ENCODE measurements around the gene SSH2.
A peak's percentile ranks its signal among the peaks of the same experiment; 100 is the strongest.

SSH2 gene

DNA sequence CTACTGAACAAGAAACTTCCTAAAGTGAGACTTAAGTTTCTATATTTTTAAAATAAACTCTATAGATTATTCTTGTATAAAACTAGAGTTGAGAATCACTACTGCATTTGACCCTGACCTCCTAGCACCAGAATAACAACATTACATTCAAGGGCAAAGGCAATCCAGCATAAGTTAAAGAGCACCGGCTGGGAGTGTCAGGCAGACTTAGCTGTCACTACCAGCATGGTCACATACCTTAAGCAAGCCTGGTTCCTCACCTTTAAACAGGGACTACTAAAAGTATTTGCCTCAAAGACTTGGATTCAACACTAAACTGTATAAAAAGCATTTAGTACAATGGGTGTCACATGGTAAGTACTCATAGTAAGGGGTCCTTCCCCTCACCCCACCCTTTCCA, 90.4 kb downstream of the SSH2 start:
- DNase-seq (ENCODE audit: low read depth in 2 of 2), result no peak

DNA sequence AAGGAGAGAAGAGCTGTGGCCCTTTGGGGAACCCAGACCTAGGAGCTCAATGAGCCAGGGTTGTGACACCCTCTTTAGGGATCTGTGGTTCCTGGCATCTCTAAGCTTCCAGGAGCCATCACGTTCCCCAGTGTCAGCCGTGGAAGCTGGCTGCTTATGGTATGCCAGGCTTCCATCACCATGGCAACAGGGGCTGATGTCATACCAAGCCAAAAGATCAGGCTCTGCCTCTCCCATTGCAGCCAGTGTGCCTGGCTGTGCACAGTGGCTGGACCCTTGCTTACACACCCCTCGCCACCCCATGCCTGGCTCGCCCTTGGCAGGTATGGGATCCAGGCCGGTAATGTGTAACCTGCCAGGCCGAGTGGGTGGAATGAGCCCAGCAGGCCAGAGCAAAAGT, 91.1 kb downstream of the SSH2 start:
- no peak for DNase-seq (ENCODE audit: low read depth in 2 of 2)

DNA sequence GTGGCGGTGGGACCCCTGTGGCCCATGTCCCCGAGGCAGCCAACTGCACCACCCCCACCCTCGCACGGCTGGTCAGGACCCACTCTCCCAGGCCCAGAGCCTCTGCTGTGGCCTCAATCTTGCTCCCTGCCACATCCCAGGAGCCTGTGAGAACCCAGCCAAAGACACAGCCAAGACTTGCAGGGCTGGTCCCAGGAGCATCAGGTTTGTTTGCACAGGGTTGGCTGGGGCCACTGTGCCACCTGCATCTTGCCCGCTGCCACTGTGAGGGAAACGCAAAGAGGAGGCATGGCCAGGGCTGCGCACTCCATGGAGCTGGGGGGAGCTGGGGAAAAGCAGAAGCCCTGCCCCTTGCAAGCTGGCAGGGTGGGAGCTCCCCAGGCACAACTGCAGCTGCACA, 92.5 kb downstream of the SSH2 start:
- DNase-seq (ENCODE audit: low read depth in 2 of 2), result no peak

DNA sequence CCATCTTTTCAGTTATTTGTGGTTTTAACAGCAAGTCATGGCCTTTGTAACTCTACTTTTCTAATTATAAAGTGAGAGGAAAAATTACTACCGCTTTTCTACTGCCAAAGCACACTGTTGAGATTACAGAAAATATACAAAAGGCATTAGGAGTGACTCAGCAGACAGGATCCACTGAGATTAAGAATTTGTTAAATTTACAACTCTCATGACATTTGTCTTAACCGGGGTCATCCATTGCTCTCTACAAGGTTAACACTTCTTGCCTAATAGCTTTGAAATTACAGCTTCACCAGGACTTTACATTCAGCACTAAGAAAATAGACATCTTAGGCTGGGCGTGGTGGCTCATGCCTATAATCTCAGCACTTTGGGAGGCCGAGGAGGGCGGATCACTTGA, 93.4 kb downstream of the SSH2 start:
- no peak for DNase-seq (ENCODE audit: low read depth in 2 of 2)

DNA sequence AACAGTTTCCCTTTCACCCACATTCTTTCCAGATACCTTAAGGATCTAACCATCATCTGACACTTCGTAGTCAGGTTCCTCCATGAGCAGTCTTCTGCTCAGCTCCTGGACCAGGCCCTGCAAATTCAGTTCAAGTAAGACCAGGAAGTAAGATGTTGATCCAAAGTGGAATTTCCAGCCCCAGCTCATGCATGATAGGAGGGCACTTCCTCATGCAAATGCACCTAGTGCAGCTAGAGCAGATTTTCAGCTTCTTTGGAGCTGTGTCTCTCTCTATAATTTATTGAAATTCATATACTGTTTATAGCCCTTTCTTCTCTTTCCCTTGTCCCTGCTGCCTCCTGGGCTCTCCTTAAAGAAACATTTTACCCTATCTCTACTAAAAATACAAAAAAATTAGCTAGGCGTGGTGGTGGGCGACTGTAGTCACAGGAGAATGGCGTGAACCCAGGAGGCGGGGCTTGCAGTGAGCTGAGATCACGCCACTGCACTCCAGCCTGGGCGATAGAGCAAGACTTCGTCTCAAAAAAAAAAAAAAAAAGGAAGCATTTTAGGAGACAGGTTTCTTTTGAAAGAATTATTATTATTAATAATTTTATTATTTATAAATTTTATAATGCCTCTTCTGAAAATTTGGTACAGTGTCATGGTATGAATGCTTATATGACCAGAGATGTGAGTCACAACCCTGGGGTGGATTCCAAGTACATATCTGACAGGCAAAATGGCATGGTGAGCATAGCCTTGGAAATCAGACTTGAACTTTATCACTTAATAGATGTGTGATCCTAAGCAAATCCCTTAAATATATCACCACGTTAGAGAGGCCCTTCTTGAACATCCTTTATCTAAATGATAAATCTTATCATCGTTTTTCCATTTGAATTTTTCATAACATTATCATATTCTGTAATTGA, 94.3 kb downstream of the SSH2 start:
- DNase-seq (ENCODE audit: low read depth in 2 of 2), result no peak

DNA sequence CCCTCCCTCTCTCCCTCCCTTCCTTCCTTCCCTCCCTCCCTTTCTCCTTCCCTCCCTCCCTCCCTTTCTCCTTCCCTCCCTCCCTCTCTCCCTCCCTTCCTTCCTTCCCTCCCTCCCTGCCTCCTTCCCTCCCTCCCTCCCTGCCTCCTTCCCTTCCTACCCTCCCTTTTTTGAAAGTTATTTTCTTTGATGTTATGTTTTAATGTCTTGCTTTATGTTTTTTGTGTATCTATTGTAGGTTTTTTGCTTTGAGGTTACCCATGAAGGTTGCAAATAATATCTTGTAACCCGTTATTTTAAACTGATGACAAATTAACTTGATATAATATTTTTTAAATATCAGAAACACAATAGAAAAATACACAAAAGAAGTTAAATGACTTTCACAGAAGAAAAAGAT, 96.2 kb downstream of the SSH2 start:
- DNase-seq (ENCODE audit: low read depth in 2 of 2), result no peak

DNA sequence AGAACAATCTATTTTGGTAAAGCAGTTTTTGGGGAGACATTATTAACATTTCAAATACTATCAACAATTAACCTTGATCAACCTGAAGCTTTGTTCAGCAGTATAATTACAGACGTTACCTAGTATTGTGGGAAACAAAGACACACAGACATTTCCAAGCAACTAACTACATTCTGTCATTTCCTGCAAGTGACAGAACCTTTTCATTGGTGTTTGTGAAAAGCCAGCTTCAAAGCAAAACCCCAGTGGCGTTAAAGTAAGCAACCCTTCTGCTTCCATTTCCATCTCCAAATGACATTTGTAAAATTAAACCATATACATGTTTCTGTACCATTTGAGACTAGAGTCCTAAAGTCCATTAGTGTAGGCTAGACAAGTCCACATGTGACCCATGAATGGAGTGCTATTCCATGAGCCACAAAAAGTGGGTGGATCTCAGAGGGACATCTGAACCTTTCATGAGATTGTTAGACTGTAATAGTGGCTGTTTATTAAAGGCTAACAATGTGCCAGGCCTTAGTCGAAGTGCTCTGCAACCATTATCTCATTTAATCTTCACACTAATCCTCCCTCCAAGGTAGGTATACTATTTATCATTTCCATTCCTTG, 101.2 kb downstream of the SSH2 start:
- DNase-seq (ENCODE audit: low read depth in 2 of 2), result no peak

DNA sequence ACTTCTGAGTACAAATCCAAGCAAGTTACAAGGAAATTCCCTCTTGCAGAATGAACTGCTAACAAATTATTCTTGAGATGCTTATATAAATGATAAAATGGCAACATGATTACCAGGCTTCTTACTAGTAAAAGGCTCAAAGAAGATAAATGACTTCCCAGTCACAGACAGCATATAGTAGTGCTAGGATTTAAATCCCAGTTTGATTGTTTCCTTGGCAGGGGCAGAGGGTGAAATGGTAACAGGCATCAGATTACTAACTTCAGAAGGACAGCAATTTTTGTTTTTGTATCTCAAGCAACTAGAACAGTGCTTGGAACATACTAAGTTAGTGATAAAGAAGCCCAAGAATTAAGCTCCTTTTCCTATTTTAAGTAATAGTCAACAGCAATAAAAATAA, 102.8 kb downstream of the SSH2 start:
- no peak for DNase-seq (ENCODE audit: low read depth in 2 of 2)

DNA sequence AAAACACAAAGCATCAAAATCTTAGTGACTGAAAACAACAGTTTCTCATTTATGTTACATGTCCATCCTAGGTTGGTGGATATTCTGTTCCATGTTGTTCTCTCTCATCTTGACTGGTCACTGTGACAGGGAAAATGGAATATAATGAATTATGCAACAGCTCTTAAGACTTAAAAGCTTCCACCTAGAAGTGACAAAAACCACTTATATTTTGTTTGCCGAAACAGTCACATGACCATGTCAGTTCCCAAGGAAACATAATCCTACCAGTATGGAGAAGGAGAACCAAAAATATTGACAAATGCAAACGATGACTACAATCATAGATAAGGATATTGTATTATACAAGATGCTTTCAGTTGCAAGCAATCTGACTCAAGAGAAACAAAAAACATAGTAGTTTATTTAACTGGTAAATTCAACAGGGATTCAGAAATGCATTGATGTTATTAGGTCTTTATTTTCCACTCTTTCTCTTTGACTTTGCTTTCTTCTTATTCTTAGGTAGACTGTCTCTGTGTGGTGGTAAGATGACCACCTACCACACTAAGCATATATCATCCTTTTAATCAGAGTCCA, 103.8 kb downstream of the SSH2 start:
- no peak for DNase-seq (ENCODE audit: low read depth in 2 of 2)

DNA sequence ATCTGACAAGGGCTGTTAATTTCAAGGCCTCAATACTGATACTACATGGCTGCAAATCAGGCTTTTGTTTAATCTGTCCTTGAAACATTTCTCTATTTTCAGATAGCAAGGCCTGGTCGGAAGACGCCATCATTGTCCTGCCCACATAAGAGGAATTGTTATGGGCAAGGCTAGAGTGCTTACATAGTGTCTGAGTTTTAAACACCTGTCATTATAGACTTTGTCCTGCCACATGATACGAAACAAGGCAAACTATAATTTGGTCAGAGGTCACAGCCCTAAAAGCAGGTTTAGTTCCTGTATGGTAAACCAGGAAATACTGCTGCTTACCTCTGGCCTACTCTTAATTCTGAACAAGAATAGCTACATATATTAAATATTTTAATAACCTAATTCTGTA, 104.4 kb downstream of the SSH2 start:
- no peak for DNase-seq (ENCODE audit: low read depth in 2 of 2)

DNA sequence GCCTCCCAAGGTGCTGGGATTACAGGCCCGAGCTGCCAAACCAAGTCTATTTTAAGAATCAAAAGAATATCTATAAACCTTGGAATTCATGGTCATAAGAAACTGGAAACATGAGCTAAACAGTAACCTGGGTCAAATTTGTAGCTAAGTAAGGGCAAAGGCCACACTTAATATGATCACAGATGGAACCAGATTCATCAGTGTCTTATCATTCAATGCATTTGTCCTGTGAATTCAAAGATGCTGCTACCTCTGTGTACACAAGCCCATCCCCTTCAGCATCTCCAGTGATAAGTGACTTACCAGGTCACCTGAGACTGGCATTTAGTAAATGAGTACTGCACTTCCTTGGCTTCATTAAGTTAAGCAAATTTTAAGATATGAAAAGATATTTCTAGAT, 108.1 kb downstream of the SSH2 start:
- DNase-seq (ENCODE audit: low read depth in 2 of 2), result no peak

DNA sequence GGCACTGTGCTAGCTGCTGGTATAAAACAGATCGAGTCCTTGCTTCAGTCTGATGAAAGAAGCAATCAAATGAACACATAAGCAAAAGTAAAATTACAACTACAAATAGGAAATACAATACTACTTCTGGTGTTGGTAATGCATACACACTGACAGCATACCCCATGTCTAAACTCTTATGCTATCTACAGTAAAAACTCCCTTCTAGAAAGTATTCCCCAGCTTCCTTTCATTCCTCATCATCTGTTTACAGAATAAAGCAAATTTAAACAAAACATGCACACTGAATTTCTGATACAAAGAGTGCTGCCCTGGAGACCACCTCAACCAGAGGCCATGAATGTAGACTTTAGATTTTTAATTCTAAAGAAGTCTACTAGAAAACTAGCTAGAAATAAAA, 109.6 kb downstream of the SSH2 start:
- no peak for DNase-seq (ENCODE audit: low read depth in 2 of 2)

DNA sequence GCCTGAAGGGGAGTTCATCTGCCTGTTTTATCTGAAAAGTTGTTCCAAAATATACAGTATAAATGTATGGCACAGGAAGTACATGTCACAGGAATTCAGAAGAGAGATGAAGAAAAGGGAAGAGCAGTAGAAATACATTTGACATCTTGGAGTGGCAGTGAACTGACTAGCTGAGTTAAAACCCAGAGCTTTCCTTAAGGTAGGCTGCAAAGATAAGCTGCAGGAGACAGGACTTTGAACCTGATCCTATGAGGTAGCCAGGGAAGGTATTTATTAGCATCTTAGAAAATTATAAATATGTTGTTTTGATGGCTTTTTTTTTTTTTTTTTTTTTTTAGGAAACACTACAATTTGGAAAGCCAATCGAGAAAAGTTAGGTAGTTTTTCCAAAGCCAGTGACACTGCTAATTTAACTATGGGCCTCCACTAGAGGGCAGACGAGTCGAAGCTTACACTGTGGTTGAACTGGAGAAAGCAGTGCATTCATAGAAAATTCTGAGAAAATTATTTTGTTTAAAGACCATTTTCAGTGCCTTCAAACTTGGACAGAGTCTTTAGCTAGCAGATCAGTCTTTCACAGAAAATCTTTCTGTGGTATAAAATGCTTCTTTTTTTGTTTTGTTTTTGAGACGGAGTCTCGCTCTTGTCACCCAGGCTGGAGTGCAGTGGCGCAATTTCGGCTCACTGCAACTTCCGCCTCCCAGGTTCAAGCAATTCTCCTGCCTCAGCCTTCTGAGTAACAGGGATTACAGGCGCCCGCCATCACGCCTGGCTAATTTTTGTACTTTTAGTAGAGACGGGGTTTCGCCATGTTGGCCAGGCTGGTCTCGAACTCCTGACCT, 122.3 kb downstream of the SSH2 start:
- peak; percentile 35 to 63 for DNase-seq (ENCODE audit: low read depth in 2 of 2)

DNA sequence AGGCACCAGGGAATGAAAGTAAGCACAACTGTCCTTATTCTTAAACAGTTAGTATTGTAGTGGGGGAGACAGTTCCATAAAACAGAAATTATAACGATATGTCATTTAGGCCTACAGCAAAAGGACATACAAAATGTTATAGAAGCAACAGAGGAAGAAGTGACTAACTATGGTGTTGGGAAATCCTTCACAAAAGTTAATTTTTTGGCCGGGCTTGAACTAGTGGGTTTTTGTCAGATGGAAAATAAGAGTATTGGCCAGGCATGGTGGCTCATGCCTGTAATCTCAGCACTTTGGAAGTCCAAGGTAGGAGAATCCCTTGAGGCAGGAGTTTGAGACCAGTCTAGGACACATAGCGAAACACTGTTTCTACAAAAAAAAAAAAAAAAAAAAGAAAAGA, 127.8 kb downstream of the SSH2 start:
- DNase-seq (ENCODE audit: low read depth in 2 of 2), result no peak

DNA sequence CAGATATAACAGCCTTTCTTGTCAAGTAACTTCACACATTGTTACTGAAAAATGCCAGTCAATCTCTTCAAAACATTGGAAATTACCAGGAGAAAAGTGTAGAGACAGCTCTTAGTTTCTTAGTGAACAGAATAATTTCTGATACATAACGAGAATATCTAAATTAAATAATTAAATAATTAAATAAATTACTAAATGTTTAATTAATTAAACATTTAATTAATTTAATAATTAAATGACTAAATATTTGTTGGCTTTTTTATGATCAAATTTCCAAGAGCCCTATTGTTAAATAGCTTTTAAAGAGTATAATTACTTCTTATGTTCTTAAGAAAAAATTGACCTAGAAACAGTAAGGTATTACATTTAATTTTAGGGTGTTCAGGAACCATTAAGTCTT, 129.6 kb downstream of the SSH2 start:
- no peak for DNase-seq (ENCODE audit: low read depth in 2 of 2)

DNA sequence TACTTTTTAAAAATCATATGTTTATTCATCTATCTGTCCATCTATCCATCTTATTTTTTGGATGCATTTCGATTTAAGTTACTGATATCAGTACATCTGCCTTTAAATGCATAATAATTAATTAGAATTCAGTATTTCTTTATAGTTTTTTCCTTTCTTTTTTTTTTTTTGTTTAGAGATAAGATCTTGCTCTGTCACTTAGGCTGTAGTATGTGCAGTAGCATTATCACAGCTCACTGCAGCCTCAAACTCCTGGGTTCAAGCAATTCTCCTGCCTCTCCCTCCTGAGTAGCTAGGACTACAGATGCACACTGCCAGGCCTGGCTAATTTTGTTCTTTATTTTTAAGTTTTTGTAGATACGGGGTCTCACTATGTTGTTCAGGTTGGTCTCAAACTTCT, 133.4 kb downstream of the SSH2 start:
- no peak for DNase-seq (ENCODE audit: low read depth in 2 of 2)

DNA sequence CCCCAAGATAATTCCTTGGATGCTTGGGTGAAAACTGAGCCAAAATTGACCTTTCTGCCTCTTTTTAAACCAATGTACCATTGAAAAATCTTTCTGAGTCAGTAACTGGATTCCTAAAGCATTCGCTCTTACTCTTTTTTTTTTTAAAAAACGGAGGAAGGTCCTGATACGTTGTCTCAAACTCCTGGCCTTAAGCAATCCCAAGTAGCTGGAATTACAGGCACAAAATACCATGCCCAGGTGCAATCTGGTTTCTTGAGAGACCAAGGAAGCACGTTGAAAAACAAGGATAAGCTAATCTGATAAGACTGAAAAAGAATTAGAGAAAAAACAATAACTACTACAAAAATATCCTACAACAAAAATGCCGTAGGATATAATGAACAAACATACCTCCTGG, 136.5 kb downstream of the SSH2 start:
- no peak for DNase-seq (ENCODE audit: low read depth in 2 of 2)

DNA sequence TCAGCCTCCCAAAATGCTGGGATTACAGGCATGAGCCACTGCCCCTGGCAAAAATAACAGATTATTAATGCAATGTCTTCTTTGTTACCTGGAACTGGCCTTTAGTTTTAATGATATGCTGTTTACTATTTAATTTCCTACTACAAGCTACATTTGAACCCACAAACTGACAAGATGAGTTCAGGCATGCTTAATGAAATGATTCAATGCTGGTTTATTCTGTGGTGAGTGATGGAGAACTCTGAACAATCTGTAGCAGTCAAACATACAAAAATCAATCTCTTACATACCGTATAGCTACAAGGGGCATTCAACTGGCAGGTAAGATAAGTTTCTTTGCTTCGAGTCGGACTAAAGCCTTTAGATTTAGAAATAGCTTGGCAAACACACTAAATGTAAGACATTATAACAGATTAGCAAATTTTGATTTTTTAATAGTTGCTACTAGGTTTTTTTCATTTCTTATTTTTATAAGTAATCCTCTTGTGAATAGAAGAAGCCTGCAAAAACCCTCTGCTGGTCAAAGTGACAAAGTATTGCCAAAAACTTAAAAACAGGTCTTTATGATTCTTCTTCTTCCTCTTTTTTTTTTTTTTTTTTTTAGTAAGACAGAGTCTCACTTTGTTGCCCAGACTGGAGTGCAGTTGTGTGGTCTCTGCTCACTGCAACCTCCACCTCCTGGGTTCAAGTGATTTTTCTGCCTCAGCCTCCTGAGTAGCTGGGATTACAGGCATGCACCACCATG, 138.5 kb downstream of the SSH2 start:
- no peak for DNase-seq (ENCODE audit: low read depth in 2 of 2)

DNA sequence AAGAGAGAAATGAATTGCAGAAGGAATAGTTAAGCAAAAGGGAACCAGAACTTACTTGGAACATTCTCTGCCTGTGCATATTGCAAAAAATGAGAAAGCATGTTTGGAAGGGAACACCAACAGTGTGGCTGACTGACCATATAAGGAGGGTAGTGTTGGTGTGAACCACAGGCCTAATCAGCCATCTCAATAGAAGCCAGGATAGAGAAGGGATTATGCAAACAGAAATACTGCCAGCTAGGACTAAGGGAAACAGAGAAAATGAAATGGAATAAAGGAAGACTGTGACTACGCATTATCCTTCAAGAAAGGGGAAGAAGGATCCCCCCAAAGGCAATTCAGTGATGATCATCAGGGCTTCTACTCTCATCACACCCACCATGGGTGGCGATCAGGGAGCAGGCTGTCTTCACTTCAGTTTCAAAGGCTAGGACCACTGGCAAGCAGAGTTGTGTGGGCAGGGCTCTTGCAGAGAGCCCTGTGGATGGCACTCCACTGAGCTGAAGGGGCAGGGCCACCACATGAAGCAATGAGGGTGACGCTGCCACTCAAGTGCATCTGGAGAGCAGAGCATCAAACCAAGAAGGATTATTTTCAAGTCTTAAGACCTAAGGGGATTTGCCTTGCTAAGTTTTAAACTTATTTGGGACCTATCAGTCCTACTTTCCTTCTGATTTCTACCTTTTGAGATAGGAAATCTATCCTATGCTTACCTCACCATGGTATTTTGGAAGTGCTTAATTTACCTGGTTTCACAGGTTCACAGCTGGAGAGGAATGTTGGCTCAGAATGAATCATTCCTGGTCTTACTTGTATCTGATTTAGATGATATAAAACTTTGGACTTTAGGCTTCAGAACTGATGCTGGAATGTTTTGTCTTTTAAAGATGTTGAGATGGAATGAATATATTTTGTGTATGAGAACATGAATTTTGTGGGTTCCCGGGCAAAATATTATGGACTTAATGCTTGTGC, 140.5 kb downstream of the SSH2 start:
- DNase-seq (ENCODE audit: low read depth in 2 of 2), result no peak

DNA sequence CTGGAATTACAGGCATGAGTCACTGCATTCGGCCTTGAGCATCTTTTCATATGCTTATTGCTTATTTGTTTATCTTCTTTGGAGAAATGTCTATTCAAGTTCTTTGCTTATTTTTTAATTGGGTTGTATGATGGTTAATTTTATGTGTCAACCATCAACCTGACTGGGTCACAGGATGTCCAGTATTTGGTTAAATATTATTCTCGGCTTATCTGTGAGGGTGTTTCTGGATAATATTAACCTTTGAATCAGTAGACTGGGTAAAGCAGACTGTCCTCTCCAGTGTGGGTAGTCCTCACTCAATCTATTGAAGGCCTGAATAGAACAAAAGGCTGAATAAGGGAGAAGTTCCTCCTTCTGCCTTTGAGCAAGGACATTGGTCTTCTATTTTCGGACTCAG, 142.0 kb downstream of the SSH2 start:
- DNase-seq (ENCODE audit: low read depth in 2 of 2), result no peak

All from stimulated activated CD4-positive, alpha-beta T cell treated with anti-CD3 and anti-CD28 coated beads, Interleukin-1b, Interleukin-23, amount 100 ng/mL, for 4 hours (primary cell).